Effector CD4-positive, alpha-beta T cell (primary cell): ENCODE measurements around the gene CYP26A1.

Source experiments
- DNase-seq: peaks from one replicate; pipeline ENCODE4 v3.0.0-alpha.2; 2020

The CYP26A1 gene

GRCh38 chr10:93125966-93126365 lies 52.3 kb downstream of the CYP26A1 start:
- no peak for DNase-seq

- no peak for DNase-seq
Observed at GRCh38 chr10:93126483-93127052, 52.9 kb downstream of the CYP26A1 start.
